HepG2 (cell line): ENCODE data around the gene GRM7. TPM values are rescaled to one million over a fixed set of nuclear protein-coding genes. Genes with fewer than 3 reads are reported as not detected.

Experiments
- ATAC-seq: fragments of 200-7000 bp; cut with Tn5 transposase; 3 replicates; pipeline ENCODE4 v1.9.1; 2020; ENCODE audit warnings: mild to moderate bottlenecking, moderate library complexity
- BruUV-seq: library from RNA; stranded (reverse); fragments of 400-500 nt; replicated peaks from 2 replicates; lab custom pipeline; 2021; lab: Mats Ljungman, UMichigan
- CTCF ChIA-PET: fragments of 300-600 bp; formaldehyde crosslinking; extraction: SDS; loops from one replicate; lab custom pipeline; 2021; ENCODE audit warnings: low total read pairs, inconsistent platforms, low intra/inter-chr PET ratio; lab: Yijun Ruan, JAX
- POLR2A ChIA-PET: fragments of 350-600 bp; sonication (Branson Sonifier 250); formaldehyde crosslinking; loops from one replicate; lab custom pipeline; 2020; ENCODE audit warnings: antibody characterized with exemption, inconsistent platforms; lab: Yijun Ruan, JAX
- DNase-seq: peaks from one replicate; pipeline ENCODE4 v3.0.0-alpha.2; 2015; ENCODE audit warnings: low spot score
- FAIRE-seq: peaks from 3 replicates; lab custom pipeline; 2011; peaks lifted over from hg19 to GRCh38; lab: Jason Lieb, UNC
- H2AFZ ChIP-seq: one replicate; pipeline ENCODE4 v1.6.1; 2011; ENCODE audit warnings: low read length, inconsistent platforms
- H3K27ac ChIP-seq: fragments of 300-600 bp; 3 replicates; pipeline ENCODE4 v1.8.0; 2011; ENCODE audit warnings: mixed run types, mild to moderate bottlenecking, mixed read lengths, low read length, inconsistent platforms; ENCODE audit not compliant: insufficient read depth; ENCODE audit errors: extremely low read length
- H3K27me3 ChIP-seq, 2 experiments: fragments of 200-600 bp in 1 of 2; 2 replicates in 1 of 2; 3 replicates in 1 of 2; pipeline versions ENCODE4 v1.6.0 to v1.8.0; 2011; ENCODE audit warnings: low read length in 2 of 2, mild to moderate bottlenecking in 2 of 2, moderate library complexity in 2 of 2, inconsistent platforms in 1 of 2; ENCODE audit not compliant: insufficient read depth in 2 of 2, control insufficient read depth in 1 of 2
- H3K36me3 ChIP-seq, 2 experiments: fragments of 200-600 bp in 1 of 2; replicated peaks in 1 of 2; 2 replicates in 1 of 2; 3 replicates in 1 of 2; pipeline versions ENCODE4 v1.5.1 to v1.8.0; 2011; ENCODE audit warnings: low read length in 2 of 2, inconsistent platforms in 1 of 2; ENCODE audit not compliant: insufficient read depth in 2 of 2, control insufficient read depth in 1 of 2
- H3K4me1 ChIP-seq: 2 replicates; pipeline ENCODE4 v1.5.1; 2012; ENCODE audit warnings: low read length, inconsistent platforms; ENCODE audit not compliant: insufficient read depth
- H3K4me2 ChIP-seq: 2 replicates; pipeline ENCODE4 v1.6.0; 2011; ENCODE audit warnings: low read depth, low read length, inconsistent platforms
- H3K4me3 ChIP-seq, 3 experiments: fragments of 200-600 bp in 1 of 3; sonication (generic), shearing (Covaris generic) in 1 of 3; replicated peaks in 1 of 3; 2 replicates each; pipeline ENCODE4 v1.5.1; 2011 to 2016; ENCODE audit warnings: low read length in 3 of 3, inconsistent platforms in 2 of 3, low read depth in 2 of 3, mild to moderate bottlenecking in 2 of 3, control low read depth in 1 of 3, mixed read lengths in 1 of 3; ENCODE audit not compliant: insufficient read depth in 1 of 3
- H3K79me2 ChIP-seq: one replicate; pipeline ENCODE4 v1.6.1; 2011; ENCODE audit warnings: low read length, inconsistent platforms; ENCODE audit not compliant: insufficient read depth
- H3K9ac ChIP-seq: 2 replicates; pipeline ENCODE4 v1.6.0; 2011; ENCODE audit warnings: mild to moderate bottlenecking, low read depth, low read length, inconsistent platforms; ENCODE audit not compliant: insufficient read depth
- H3K9me3 ChIP-seq: 2 replicates; pipeline ENCODE4 v1.5.1; 2012; ENCODE audit warnings: mild to moderate bottlenecking, low read length
- H4K20me1 ChIP-seq: 2 replicates; pipeline ENCODE4 v1.6.0; 2011; ENCODE audit warnings: inconsistent platforms, mild to moderate bottlenecking, low read length, moderate library complexity; ENCODE audit not compliant: insufficient read depth
- ATF7 ChIP-seq, 2 experiments: fragments of 450-650 bp in 1 of 2; sonication (generic) in 1 of 2; formaldehyde crosslinking in 1 of 2; IDR thresholded peaks; 2 replicates each; pipeline versions ENCODE4 v1.4.0 to v1.6.1; 2016 to 2020; ENCODE audit warnings: antibody characterized with exemption in 1 of 2, mild to moderate bottlenecking in 1 of 2, missing genetic modification reagents in 1 of 2
- CCAR2 ChIP-seq: fragments of 200-400 bp; formaldehyde crosslinking; optimal IDR thresholded peaks from 2 replicates; pipeline ENCODE3; 2018; ENCODE audit warnings: low read depth, mild to moderate bottlenecking, low read length, moderate library complexity
- EHMT2 ChIP-seq: fragments of 200-600 bp; sonication (generic); IDR thresholded peaks from 2 replicates; pipeline ENCODE4 v1.7.0; 2017; ENCODE audit warnings: antibody characterized with exemption, low read depth, low read length, borderline replicate concordance
- GTF2F1 ChIP-seq: fragments of 150-350 bp; IDR thresholded peaks from 2 replicates; pipeline ENCODE4 v1.6.1; 2014; ENCODE audit warnings: low read length
- MYC ChIP-seq: sonication (generic); formaldehyde crosslinking; IDR thresholded peaks from 2 replicates; pipeline ENCODE4 v1.9.0; 2021; ENCODE audit warnings: missing genetic modification reagents, borderline replicate concordance
- NFE2L1 ChIP-seq: sonication (generic); formaldehyde crosslinking; IDR thresholded peaks from 2 replicates; pipeline ENCODE4 v1.4.0; 2020; ENCODE audit warnings: missing genetic modification reagents, mild to moderate bottlenecking, borderline replicate concordance
- NPAS2 ChIP-seq: sonication (generic); formaldehyde crosslinking; IDR thresholded peaks from 2 replicates; pipeline ENCODE4 v1.8.0; 2022; ENCODE audit warnings: mild to moderate bottlenecking, missing genetic modification reagents, borderline replicate concordance
- ZFAT ChIP-seq: sonication (generic); formaldehyde crosslinking; conservative IDR thresholded peaks from 2 replicates; pipeline ENCODE4 v1.8.1; 2023; ENCODE audit warnings: missing genetic modification reagents, inconsistent platforms
- ZNF121 ChIP-seq: sonication (generic); formaldehyde crosslinking; IDR thresholded peaks from 2 replicates; pipeline ENCODE4 v1.5.0; 2020; ENCODE audit warnings: mild to moderate bottlenecking, missing genetic modification reagents
- ZNF616 ChIP-seq: sonication (generic); formaldehyde crosslinking; IDR thresholded peaks from 2 replicates; pipeline ENCODE4 v1.5.0; 2020; ENCODE audit warnings: low read depth, mild to moderate bottlenecking, missing genetic modification reagents
- ZSCAN31 ChIP-seq: sonication (generic); formaldehyde crosslinking; IDR thresholded peaks from 2 replicates; pipeline ENCODE4 v1.5.0; 2020; ENCODE audit warnings: low read depth, mild to moderate bottlenecking, missing genetic modification reagents
- WGBS: methylation state at CpG from one replicate; pipeline ENCODE4 v1.1.6; 2017; ENCODE audit warnings: low lambda C conversion rate; 5-methylcytosine and 5-hydroxymethylcytosine counted together
- in situ Hi-C: cut with HindIII; loops from 2 replicates; pipeline ENCODE4 v1.10.0; 2017; ENCODE audit warnings: low pct_unique_long_range_greater_than_20kb; ENCODE audit not compliant: extremely low pct_ligation_motif_present
- intact Hi-C: fragments of 100-400 bp; cut with micrococcal nuclease; formaldehyde crosslinking; loops from one replicate; pipeline ENCODE4 v1.10.0; 2022; ENCODE audit not compliant: unreplicated experiment
- polyA plus RNA-seq, 8 experiments: library from polyadenylated mRNA; depleted of rRNA in 3 of 8; stranded (reverse) in 7 of 8; unstranded in 1 of 8; fragments of >200 nt; fragmentation: Illumina TruSeq in 4 of 8; extraction: Trizol in 4 of 8; gene quantifications; 2 replicates each; pipeline versions ENCODE4 v1.2.1 to v1.2.3, GENCODE V29; 2011 to 2016; ENCODE audit warnings: low read depth in 4 of 8, missing spikeins in 1 of 8, mixed read lengths in 1 of 8; ENCODE audit not compliant: insufficient read depth in 1 of 8
- total RNA-seq, 5 experiments: library from RNA; depleted of rRNA; stranded (reverse); fragments of >200 nt; fragmentation: Illumina TruSeq; extraction: Trizol; gene quantifications; 2 replicates each; pipeline ENCODE4 v1.2.3, GENCODE V29; 2016; ENCODE audit warnings: low read depth in 1 of 5
- TF ChIP-seq, protein P1 (sequence below): sonication (generic); formaldehyde crosslinking; IDR thresholded peaks from 2 replicates; pipeline ENCODE4 v1.8.0; 2022; ENCODE audit warnings: mild to moderate bottlenecking, missing genetic modification reagents; ENCODE audit not compliant: insufficient replicate concordance

The GRM7 gene
- total and polyA plus RNA-seq, 2 of the 13 experiments (the other 11 are each of a cell fraction or from before 2014, with no cell fraction given), result not detected

DNA sequence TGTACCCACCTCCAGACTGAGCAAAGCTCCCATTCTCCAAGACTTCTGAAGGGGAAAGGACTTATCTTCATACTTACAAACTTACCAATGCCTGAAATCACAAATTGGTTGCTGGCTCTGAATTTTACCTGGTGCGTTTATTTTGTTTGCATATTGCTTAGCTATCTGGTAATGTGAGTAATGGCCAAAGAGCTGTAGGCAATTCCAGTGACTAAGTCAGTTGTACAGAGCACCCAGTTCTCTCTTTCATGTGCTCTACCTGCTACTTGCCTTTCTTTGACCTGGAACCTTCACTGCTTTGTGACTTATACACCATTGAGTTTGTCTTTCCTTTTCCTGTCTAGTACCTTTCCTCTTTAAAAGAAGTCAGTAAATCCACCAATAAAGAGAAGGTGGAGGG lies 884.8 kb downstream of the GRM7 start:
- no peak overlapping the region for H3K4me2 ChIP-seq
- no peak for TF ChIP-seq NFE2L1
- no peak for TF ChIP-seq ZNF616 (CRISPR knock-in tag)
- TF ChIP-seq MYC (CRISPR knock-in tag), result no peak
- no peak for TF ChIP-seq GTF2F1
- TF ChIP-seq, protein P1, sequence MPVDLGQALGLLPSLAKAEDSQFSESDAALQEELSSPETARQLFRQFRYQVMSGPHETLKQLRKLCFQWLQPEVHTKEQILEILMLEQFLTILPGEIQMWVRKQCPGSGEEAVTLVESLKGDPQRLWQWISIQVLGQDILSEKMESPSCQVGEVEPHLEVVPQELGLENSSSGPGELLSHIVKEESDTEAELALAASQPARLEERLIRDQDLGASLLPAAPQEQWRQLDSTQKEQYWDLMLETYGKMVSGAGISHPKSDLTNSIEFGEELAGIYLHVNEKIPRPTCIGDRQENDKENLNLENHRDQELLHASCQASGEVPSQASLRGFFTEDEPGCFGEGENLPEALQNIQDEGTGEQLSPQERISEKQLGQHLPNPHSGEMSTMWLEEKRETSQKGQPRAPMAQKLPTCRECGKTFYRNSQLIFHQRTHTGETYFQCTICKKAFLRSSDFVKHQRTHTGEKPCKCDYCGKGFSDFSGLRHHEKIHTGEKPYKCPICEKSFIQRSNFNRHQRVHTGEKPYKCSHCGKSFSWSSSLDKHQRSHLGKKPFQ (CRISPR knock-in tag), result no peak
- TF ChIP-seq ZSCAN31, result no peak
- no peak for TF ChIP-seq ZFAT (CRISPR knock-in tag)
- no peak for TF ChIP-seq ZNF121 (CRISPR knock-in tag)
- TF ChIP-seq ATF7 (IDR thresholded peaks at IDR 0.05), result no peak
- TF ChIP-seq ATF7 (CRISPR knock-in tag; IDR thresholded peaks at IDR 0.05), result no peak
- no peak for TF ChIP-seq NPAS2 (CRISPR knock-in tag)
- TF ChIP-seq CCAR2, result no peak
- no peak for TF ChIP-seq EHMT2
- TF ChIP-seq, all 625 proteins: peak for 0
- 0% methylated on average over 1 of the region's 1 CpG for WGBS
- ChIA-PET POLR2A (no interaction called here), CTCF (no interaction called here)
- DNase-seq (no peak), FAIRE-seq (no peak), ATAC-seq (no peak)
- in situ Hi-C loops, result no loop called here
- intact Hi-C loops, result no loop called here
- Histone ChIP-seq H3K36me3 (no peaks in the 10 kb centered on the region), H3K9ac (no peak overlapping the region), H3K9me3 (peaks cover 10% of the 10 kb centered on the region; the same call in 1 of the 2 replicates), H3K79me2 (no peaks in the 10 kb centered on the region), H3K27ac (no peak overlapping the region), H3K4me1 (no peaks in the 10 kb centered on the region), H4K20me1 (no peaks in the 10 kb centered on the region), H3K27me3 (no peaks in the 10 kb centered on the region), H2AFZ (no peak overlapping the region), H3K4me3 (no peak overlapping the region)
- BruUV-seq, result no TSS peak
